Measurements from ENCODE around the gene PITX2.
A peak's percentile ranks its signal among the peaks of the same experiment; 100 is the strongest.

Gene PITX2

DNA sequence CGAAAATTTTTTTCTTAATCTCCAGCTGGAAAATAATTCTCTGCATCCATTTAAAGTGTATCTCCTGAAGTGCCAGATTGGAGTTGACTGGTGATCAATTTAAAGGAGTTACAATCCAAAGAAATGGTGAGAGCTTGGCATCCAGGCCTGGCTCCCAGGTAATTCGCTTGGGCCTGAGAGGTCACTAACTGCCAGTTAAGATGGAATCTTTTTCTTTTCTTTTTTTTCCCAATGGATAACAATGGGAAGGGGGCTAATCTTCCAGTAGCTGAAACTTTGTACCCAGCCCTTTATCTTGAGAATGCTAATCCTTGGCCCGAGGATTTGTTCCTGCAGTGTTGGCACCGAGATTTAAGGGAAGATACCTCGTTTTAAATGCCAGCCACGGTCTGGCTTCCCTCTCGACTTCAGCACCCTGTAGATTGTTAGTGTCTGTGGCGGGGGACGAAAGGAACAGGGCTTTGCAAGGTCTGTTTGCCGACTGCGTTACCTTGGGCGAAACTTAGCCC lies 13.3 kb upstream of the PITX2 start:
- no peak for DNase-seq (ENCODE audit: low read depth)

DNA sequence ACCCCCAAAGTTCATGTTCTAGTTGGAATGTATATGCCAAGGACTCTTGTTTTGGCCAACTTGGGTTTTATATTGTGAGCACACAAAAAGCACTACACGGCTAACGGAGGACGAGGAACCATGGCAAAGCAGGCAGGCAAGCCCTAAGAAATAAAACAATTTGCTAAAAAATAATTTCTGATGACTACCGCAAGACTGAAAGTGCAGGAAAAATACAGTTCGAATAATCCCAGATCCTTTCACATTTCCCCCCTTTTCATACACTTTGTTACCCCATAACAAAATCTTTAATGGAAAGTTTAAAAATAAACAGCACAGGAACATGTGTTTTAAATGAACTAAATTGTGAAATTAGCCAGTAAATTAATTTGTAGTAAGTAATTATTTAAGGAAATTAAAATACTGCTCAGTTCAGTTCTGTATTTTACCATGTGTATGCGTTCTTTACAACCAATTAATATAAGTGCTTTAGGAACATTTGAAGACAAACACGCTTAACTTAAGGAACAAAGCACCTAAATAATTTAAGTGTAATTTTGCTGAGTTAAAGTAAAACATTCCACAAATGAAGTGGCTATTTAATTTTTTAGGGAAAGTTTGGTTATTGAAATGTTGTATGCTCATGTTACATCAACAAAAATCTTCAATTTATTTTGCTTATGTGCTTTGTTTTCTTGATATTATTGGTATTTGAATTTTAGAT lies 12.4 kb upstream of the PITX2 start:
- DNase-seq (ENCODE audit: low read depth): no peak

DNA sequence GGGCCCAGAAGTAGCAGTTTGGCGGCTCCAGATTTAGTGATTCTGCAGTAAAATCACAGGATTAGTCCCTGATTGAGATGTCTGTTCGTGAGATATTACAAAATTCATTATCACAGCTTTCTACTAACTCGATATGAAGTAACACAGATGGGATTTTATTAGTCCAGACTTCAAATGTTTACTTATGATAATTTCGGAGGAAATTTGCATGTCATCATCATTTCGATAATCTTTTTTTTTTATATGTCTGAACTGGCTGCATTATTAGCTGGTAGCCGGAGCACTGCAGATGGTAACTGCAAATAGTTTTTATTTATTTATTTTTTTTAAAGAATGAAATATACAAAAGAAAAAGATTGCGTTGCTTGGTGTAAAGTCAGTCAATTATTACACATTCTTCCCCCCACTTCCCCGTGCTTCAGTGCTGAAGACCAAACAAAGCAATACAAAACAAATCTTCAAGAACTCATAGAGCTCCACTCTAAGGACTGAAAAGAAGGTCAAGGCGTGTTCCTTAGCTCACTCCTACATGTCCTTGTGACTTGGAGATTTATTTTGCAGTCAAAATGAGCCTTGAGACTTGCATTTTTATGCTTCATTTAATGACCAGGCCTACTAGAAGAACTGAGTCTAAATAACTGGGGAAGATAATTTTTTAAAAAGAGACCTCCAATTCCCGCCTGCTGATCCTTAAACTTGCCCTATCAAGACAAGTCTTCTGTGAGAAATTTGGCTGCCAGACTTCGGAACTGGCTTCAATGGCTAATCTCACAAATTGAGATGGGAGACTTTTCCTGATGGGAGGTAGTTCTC lies 11.7 kb upstream of the PITX2 start:
- no peak for DNase-seq (ENCODE audit: low read depth)

DNA sequence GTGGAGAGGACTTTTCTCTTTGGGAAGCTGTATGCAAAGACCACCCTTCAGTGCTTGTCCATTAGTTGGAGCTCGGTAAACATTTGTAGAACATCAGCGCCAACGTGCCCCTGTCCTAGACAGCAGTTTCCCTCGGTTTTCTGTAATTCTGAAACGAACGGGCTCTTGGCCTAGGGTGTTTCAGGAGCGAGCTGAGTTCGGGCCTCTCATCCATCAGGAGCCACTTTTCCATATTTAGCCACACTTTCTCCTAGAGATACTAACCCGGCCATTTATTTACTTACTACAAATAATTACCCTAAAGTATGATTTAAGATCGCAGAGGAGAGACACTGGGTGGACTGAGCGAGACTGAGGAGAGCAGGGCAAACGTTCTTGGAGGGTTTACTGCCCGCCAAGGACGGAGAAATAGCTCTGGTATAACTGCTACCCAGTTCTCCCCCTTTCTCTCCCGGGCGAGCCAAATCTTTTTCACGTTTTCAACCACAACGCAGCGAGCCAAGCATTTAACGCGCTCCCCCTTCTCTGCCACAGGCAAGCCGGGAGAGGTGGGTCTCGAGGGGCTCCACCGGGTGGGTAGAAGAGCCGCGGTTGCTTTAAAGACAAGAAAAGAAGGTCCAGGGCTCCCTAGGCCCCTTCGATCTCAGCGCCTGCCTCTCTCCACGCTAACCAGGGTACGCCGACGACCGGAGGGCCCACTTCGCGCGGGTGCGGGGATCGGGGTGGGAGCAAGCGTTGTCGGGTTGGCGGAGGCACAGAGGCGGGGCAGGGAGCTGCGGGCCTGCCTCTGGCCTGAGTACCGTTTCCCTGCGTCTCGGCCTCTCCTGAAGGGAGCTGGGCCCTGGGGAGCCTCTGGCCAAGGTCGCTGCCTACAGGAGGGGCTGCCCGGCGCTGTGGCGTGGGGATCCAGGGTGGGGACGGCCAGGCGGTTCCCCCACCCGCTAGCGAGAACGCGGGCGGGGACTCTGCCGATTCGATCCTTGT lies 10.8 kb upstream of the PITX2 start:
- no peak for DNase-seq (ENCODE audit: low read depth)

DNA sequence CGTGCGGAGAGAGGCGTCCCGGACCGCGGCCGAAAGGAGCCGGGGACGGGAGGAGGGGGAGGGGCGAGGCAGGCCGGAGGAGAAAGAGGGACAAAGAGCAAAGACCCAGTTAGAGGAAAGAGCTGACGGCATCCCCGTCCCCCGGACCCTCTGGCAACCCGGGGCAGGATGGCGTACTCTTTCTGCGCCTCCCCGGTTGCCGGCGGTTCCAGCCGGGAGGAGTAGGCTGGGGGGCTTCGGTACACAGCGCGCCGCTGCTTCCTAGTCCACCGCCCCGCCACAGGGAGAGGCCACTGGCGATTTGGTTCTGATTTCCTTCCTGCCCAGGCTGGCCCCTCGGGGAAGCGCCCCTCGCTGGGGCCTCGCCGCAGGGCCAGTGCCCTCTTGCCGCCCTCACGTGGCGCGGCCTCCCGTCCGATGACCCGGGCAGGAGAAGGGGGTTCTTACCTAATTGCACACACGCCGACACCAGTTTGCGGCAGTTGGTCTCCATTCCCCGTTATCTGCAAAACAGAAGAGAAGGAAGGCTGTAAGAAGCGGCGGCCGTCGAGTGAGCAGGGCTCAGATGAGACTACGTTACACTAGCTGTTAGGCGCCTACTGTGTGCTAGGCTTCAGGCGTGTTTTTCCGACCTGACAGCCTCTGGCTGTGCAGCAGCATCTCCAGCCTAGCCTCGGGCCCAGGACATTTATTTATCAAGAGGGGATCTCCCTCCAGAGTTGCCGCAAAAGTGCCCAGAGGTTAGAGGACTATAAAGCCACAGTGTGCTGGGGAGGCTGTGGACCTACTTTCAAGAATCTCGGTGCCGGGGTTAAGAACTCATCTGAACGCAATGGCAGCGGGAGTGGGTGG lies 9.9 kb upstream of the PITX2 start:
- DNase-seq (ENCODE audit: low read depth): no peak

DNA sequence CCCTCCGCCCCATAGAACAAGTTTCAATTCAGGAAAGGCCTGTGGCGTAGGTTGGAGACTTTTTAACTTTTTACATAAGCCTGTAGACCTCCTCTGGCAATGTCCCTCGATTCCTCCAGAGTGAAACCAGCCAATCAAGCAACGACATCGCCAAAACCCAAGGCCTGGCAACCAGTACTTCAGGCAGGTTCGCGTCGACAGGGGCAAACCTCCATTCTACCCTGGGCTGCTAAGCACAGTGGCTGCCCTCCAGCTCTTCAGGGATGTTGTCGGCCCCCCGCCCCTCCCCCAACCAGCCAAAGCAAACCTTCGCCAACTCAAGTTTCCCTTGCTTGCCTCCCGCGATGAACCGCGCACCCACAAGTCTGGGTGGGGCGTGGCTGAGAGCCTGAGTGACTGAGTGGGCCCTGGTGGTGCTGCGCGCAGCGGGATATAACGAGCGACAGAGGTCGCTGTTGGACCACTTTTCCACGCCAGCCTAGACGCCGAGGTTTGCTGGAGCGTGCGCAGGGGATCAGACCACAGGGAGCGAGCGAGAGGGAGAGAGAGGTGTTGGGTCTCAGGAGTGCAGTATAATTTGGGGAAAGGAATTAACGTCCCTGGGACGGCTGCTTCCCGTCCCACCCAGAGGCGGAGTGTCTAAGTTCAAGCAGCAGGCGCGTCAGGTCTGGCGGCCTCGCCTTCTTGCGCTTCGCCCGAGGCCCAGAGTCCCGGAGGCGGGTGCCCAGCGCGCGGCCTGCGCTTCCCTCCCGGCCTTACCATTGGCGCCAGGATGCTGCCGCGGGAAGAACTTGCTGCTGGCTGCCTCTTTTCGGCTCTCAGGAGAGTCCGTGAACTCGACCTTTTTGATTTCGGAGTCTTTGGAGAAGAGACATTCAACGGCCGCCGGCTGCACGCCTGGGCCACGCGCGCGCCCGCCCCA lies 9.0 kb upstream of the PITX2 start:
- peak; percentile 75 for DNase-seq (ENCODE audit: low read depth)

DNA sequence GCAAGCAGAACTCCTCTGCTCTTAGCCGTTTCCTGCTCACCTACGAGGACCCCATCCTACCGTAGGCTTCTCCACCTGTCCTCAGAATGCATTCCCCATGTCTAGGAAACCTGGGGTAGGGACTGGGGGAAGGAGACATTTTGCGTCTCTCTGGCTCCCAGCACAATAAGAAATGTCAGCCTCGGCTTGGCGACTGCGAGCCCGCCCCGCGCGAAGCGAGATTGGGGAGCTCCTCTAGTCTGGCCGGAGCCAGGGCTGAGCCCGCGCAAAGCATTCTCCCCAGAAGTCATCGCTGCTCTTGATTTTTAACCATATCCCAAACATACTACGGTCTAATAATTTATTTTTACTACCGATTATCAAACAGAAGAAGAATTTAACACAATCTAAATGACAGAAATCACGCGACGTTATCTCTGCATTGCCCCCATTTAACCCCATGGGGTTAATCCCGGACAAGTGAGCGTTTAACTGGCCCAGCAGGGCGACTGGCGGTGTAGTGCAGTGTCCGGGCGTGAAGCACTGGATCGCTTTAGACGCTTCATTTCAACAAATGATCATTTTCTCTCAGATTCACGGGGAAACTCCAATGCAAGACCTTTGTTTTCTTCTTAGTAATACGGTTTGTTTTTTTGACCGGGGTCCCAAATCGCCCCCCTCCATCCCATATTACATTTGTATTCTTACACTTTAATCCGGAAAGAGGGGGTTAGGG lies 8.0 kb upstream of the PITX2 start:
- no peak for DNase-seq (ENCODE audit: low read depth)

DNA sequence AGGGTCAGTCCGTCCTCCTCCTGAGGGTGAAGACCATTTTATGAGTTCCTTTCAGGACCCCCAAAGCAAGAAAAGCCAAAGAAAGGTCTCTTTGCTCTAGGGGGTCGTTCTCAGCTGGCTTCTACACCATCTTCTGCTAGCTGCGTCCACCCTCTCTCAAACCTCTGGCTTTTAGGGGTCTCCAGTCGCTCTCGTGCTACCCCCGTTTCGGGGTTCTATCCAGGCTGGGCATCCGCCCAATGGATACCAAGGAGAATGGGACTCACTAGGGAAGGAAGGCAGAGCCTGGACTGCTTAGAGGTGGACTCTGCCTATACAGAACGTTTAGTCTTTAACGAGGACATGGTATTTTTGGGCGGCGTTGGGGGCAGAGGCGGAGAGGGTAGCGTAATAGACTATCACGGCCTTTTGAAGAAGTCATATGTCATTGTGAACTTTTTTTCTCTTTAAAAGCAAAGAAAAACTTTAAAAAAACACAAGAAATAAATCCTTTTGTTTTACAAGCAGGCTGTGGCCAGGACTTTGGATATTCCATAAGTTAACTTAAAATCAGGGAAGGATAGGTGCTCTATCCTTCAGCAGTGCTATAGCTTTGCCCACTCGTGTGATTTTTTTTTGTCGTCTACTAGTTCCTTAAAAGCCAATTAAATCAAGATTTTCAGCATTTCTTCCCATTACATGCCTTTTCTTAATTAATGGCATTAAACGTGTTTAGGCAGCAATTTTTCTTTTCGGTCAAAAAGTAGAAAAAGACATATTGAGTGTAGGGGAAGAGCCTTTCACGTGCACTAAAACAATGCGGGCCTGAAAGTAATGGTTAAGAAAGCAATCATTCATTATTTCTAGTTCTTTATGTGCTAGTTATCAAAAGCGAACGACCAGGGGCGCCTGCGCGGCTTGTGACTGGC lies 7.2 kb upstream of the PITX2 start:
- DNase-seq (ENCODE audit: low read depth): no peak

DNA sequence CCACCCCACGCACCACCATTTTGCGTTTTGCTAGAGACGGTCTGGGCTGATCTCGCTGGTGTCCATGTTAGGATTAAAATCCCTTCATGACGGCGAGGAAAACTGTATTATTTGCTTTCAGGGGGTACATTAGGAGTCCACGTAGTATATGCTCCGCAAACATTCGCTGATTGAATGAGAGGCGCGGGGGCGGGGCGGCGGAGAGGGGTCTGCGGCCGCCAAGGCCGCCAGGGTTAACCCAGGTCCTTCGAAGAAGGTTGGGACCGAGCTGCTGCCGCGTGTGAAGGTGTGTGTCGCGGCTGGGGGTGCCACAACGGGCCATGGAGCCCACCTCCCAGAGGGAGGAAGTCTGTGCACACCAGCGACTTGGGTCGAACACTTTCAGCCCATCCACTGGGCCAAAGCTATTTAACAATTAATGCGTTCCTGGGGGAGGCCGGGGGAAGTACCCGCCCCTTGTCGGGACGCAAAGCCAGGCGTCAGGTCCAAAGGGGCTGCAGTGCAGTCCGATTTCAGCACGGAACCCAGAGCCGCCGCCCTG lies 6.4 kb upstream of the PITX2 start:
- no peak for DNase-seq (ENCODE audit: low read depth)

DNA sequence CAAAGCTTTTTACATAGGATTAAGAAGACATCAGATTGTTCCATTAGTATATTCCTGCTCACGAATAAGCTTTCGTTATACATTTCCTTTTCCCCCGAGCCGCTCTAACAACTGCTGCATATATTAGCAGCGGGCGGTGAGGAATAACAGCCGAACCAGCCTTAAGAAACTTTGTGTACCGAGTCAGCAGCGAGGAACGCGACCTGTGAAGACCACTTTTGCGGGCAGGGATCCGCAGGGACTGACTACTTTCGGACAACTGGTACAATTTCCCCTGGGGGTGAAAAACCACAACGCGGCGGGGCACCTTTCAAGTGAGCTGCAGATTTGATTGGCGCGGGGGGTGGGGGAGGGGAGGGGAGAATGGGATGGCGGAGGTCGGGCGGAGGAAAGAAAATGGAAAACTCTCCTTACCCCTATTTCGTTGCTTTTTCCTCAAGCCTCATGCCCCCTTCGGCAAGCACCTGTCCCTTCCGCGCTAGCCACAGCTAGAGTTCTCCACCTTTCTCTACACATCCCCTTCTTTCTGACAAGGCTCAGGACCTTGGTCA lies 5.9 kb upstream of the PITX2 start:
- no peak for DNase-seq (ENCODE audit: low read depth)

DNA sequence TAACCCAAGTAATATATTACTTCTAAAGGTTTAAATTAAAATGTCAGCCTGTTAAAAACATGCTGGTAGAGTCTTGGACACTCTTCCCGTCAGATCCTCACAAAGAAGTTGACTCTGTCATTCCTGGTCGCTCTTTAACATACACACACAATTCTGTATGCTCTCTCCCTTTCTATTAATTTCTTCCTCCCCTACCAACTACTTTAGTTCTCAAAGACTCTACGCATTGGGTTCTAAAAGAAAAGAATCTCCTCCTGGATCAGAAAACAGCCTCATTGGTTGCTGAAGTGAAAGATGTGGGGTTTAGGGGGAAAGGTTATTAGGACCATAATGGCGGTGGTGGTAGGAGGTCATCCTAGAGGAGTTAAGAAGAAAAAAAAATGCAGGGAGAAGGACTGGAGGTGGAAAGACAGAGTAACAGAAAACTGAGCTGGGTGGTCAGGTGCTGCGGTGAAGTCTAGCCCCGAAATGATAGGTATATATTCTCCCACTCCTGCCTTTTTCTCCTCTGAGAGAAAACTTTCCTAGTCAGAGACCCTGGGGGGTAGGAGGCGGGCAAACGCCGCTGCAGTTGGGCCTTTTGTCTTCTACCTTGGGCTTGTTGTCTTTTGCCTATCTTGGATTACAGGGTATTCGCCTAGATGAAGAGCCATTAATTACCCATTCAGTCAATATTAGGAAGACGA lies 5.2 kb upstream of the PITX2 start:
- DNase-seq (ENCODE audit: low read depth): no peak

DNA sequence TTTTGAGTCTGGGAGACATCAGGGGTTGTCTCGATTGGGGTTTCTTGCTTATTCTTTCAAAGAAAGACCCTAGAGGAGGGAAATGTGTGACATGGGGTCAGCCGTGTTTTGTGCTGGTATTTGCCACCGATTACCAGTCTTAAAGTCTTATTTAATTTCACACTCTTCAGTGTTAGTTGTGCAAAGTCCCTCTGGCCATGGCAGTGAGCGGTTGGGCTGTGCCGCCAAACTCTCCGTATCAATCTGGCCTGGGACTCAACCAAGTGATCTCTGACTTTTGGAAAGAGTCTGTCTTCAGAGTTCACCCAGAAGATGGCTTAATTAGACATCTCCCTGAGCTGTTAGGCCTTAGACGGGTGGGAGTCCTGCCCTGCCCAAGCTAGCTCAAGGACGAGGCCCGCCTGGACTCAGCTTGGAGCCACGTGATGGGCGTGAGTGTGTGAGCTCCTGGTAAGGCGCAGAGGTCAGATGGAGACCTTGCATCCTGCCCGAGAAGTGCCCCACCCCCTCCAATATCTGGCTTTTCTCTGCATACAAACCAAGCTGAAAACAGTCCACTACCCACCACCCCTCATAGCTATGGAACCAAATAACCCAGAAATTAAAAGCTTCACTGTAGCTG lies 3.8 kb upstream of the PITX2 start:
- DNase-seq (ENCODE audit: low read depth): no peak

DNA sequence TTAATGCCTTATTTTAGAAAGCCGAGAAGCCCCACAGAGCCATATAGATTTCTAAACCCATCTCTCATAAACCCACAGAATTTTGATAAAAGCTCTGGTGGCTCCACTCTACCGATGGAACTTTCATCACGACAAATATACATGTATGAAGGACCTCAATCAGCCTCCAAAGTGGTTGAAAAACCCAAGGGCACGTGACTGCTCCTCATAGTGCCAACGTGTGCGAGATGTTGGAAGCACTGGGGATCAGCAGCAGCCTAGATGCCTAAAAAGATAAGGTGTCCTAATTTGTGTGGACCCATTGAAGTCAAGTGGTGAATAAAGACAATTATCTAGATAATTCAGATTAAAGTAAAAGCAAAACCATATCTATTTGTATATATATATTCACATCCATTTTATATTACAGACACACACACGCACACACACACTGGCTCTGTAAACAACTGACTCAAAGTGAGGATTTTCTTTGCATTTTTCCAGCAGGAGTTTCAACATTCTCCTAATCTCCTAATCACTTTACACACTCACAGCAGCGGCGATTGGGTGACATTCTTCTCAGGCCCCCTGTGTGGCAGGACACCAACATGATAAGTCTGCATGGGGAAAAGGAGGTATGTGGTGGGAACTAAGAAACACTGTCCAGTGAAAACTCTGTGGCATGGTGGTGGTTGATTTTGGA lies 2.8 kb upstream of the PITX2 start:
- DNase-seq (ENCODE audit: low read depth): no peak

DNA sequence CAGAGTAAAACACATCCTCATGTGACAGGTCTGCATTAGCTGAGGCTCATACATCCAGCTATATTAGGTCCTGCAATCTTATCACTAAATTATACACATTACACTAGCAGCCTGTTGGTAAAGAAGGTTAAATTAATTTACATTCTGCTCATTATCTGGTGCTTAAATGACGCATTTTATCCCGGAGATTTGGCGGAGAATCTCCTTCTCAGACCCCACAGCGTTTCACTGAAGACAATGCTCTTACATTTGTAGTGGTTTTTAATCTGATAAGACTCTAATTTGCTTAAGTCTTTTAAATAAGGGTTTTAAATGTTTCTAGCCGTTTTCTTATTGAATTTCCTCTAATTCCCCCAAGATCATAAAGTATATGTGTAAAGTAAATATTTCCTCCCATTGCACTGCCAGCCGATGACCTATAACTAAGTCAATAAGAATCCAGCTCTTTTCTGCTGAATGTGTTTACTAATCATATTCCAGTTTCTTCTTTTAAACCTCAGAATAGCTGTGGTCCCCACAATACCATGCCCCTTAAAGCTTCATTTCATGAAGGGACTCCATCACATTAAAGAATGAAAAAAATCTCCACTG lies 2.1 kb upstream of the PITX2 start:
- no peak for DNase-seq (ENCODE audit: low read depth)

DNA sequence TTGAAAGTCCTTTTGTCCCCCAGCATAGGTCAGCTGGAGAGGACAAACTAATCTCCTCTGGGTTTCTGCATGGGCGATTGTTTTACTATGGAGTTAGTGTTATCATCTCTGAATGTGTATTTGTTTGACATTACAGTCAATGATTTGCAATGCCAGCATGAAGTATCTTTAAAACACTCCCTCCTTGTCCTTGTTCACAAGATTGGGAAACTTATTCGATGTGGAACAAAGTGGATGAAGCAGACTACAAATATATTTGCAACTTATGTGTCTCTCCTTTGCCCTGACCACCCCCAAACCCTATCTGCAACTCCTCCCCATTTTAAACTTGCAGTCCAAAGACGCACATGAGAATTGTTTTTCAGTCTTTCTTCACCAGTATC lies 1.5 kb upstream of the PITX2 start:
- no peak for DNase-seq (ENCODE audit: low read depth)
